SKM-1 (cell line): Measurements from ENCODE around the gene LENEP.

Source experiments
- DNase-seq: peaks from one replicate; lab custom pipeline; 2025; ENCODE audit not compliant: unreplicated experiment; lab: John Stamatoyannopoulos, UW

Gene LENEP

GRCh38 chr1:154993572-154994268 lies at the start of gene LENEP:
LENEP (plus strand) TSS chr1:154993586; CDS start chr1:154993608, 22 bp downstream.
- DNase-seq: no peak

GRCh38 chr1:154943649-154944400 lies 49.6 kb upstream of the LENEP start:
- peak; percentile 70 for DNase-seq

- no peak for DNase-seq
These were observed 48.8 kb upstream of the LENEP start for GRCh38 chr1:154944401-154945159.

GRCh38 chr1:154945160-154945961 lies 48.0 kb upstream of the LENEP start:
- no peak for DNase-seq

- DNase-seq: no peak
These were observed 47.2 kb upstream of the LENEP start for GRCh38 chr1:154945962-154946850.

GRCh38 chr1:154948079-154948478 lies 45.3 kb upstream of the LENEP start:
- DNase-seq: no peak

- no peak for DNase-seq
These were observed 41.3 kb upstream of the LENEP start for GRCh38 chr1:154951901-154952657.

GRCh38 chr1:154952664-154953063 lies 40.7 kb upstream of the LENEP start:
- DNase-seq: no peak

GRCh38 chr1:154953611-154954038 lies 39.8 kb upstream of the LENEP start:
- DNase-seq: no peak

- no peak for DNase-seq
These were observed 38.8 kb upstream of the LENEP start for GRCh38 chr1:154954541-154954940.

- DNase-seq: no peak
These were observed 38.2 kb upstream of the LENEP start for GRCh38 chr1:154955039-154955717.

GRCh38 chr1:154955718-154956543 lies 37.5 kb upstream of the LENEP start, which contains the start of gene PBXIP1:
PBXIP1 (minus strand) TSS chr1:154956099; CDS start chr1:154953721, 2,378 bp downstream.
- DNase-seq: peak; percentile 86

- DNase-seq: no peak
These were observed 36.8 kb upstream of the LENEP start for GRCh38 chr1:154956544-154956941.

GRCh38 chr1:154957091-154957657 lies 36.2 kb upstream of the LENEP start:
- no peak for DNase-seq

GRCh38 chr1:154958036-154958435 lies 35.4 kb upstream of the LENEP start:
- DNase-seq: no peak

- DNase-seq: no peak
These were observed 34.5 kb upstream of the LENEP start for GRCh38 chr1:154958681-154959425.

GRCh38 chr1:154959426-154959780 lies 34.0 kb upstream of the LENEP start:
- DNase-seq: no peak
